ENCODE measurements around the gene BACH2. TPM values are rescaled to one million over a fixed set of nuclear protein-coding genes. Genes with fewer than 3 reads are reported as not detected.

BACH2 gene
- total RNA-seq, 1 donor from 2014 or later, result 2.1 TPM

GRCh38 chr6:90241229-90241880 lies 55.3 kb downstream of the BACH2 start:
- FAIRE-seq, result no peak
- Histone ChIP-seq H3K4me3 (ENCODE audit: low read depth, low read length) (no peak overlapping the region), H3K36me3 (ENCODE audit: control insufficient read depth, insufficient read depth, low read length) (no peaks in the 10 kb centered on the region), H3K27me3 (ENCODE audit: control insufficient read depth, insufficient read depth, low read length) (no peaks in the 10 kb centered on the region)
- TF ChIP-seq, protein P1, sequence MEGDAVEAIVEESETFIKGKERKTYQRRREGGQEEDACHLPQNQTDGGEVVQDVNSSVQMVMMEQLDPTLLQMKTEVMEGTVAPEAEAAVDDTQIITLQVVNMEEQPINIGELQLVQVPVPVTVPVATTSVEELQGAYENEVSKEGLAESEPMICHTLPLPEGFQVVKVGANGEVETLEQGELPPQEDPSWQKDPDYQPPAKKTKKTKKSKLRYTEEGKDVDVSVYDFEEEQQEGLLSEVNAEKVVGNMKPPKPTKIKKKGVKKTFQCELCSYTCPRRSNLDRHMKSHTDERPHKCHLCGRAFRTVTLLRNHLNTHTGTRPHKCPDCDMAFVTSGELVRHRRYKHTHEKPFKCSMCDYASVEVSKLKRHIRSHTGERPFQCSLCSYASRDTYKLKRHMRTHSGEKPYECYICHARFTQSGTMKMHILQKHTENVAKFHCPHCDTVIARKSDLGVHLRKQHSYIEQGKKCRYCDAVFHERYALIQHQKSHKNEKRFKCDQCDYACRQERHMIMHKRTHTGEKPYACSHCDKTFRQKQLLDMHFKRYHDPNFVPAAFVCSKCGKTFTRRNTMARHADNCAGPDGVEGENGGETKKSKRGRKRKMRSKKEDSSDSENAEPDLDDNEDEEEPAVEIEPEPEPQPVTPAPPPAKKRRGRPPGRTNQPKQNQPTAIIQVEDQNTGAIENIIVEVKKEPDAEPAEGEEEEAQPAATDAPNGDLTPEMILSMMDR (IDR thresholded peaks at IDR 0.05; ENCODE audit: insufficient read depth, low read length, severe bottlenecking), result no peak
- DNase-seq (ENCODE audit: low read depth), result no peak

- Histone ChIP-seq H3K27me3 (ENCODE audit: control insufficient read depth, insufficient read depth, low read length) (no peaks in the 10 kb centered on the region), H3K4me3 (ENCODE audit: low read depth, low read length) (no peak overlapping the region), H3K36me3 (ENCODE audit: control insufficient read depth, insufficient read depth, low read length) (no peaks in the 10 kb centered on the region)
- TF ChIP-seq, protein P1 (IDR thresholded peaks at IDR 0.05; ENCODE audit: insufficient read depth, low read length, severe bottlenecking), result no peak
- FAIRE-seq (no peak), DNase-seq (ENCODE audit: low read depth) (no peak)
These were observed 58.0 kb downstream of the BACH2 start for GRCh38 chr6:90238496-90239266.

DNA sequence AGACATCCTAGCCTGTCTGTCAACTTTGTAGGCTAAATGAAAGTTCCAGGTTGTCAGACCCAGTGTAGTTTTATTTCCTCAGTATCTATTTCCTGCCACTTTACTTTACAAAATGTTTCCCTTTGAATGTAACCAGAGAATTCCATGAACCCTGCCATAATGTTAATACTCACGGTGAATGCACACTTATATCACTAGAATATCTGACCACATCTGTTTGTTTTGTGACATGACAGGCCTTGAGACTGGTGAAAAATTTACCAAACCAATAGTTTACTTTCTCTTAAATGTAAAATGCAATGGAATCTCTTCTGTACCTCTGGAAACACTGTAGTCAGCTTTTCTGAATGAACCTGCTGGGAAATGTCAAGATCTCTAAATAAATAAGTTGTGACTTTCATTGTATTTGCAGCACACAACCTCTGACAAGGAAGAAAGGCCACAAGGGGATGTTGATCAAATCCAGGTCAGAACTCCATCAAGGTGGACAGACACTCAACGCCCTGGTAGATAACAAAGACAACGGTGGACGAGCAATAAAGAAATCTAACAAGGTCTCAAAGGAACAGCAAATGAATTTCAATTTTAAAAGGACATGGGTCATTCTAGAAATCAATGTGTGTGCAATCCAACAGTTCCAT lies 59.2 kb downstream of the BACH2 start:
- H3K4me3 ChIP-seq (ENCODE audit: low read depth, low read length), result no peak overlapping the region
- no peak for FAIRE-seq

DNA sequence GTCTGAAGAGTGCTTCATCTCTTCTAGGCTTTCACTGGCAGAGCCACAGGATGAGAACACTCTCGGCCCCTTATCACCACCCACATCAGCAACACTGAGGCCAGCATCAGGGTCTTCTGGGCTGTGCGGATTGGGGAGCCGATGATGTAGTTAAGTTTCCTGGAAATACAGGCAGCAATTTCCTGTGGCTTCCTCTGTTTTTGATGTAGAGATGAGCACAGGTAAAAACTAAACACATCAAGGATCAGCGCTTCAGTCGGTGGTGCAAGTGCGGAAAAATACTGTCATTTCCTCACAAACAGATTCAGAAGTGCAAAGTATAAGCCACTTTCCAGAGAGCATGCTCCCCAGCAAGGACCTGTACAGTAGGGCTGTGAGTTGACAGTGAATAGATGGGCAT lies 62.6 kb downstream of the BACH2 start:
- TF ChIP-seq, protein P1 (IDR thresholded peaks at IDR 0.05; ENCODE audit: insufficient read depth, low read length, severe bottlenecking), result no peak
- no peak overlapping the region for H3K4me3 ChIP-seq (ENCODE audit: low read depth, low read length)
- FAIRE-seq, result no peak
- no peaks in the 10 kb centered on the region for H3K36me3 ChIP-seq (ENCODE audit: control insufficient read depth, insufficient read depth, low read length)
- H3K27me3 ChIP-seq (ENCODE audit: control insufficient read depth, insufficient read depth, low read length), result no peaks in the 10 kb centered on the region
- DNase-seq (ENCODE audit: low read depth), result no peak

More for the DNA sequence above, 59.2 kb downstream of the BACH2 start:
- no peaks in the 10 kb centered on the region for H3K27me3 ChIP-seq (ENCODE audit: control insufficient read depth, insufficient read depth, low read length)
- H3K36me3 ChIP-seq (ENCODE audit: control insufficient read depth, insufficient read depth, low read length), result no peaks in the 10 kb centered on the region
- TF ChIP-seq, protein P1 (IDR thresholded peaks at IDR 0.05; ENCODE audit: insufficient read depth, low read length, severe bottlenecking), result no peak
- DNase-seq (ENCODE audit: low read depth), result no peak

- Histone ChIP-seq H3K27me3 (ENCODE audit: control insufficient read depth, insufficient read depth, low read length) (no peaks in the 10 kb centered on the region), H3K4me3 (ENCODE audit: low read depth, low read length) (no peak overlapping the region), H3K36me3 (ENCODE audit: control insufficient read depth, insufficient read depth, low read length) (no peaks in the 10 kb centered on the region)
- TF ChIP-seq, protein P1 (IDR thresholded peaks at IDR 0.05; ENCODE audit: insufficient read depth, low read length, severe bottlenecking), result no peak
- FAIRE-seq (no peak), DNase-seq (ENCODE audit: low read depth) (no peak)
These were observed 63.4 kb downstream of the BACH2 start for GRCh38 chr6:90233213-90233612.

Data from bronchial epithelial cell (primary cell).